ENCODE results near the gene ADPRM. TPM values are rescaled to one million over a fixed set of nuclear protein-coding genes. Genes with fewer than 3 reads are reported as not detected.

ADPRM gene
- 5.6 to 8.8 TPM (median 8.1 TPM) in 5 replicates for total RNA-seq (2022; extraction: Qiagen RNA extraction)

GRCh38 chr17:10697092-10698081 is at the start of gene ADPRM, which contains the start of gene SCO1:
Gene ADPRM (plus strand): TSS chr17:10697594. CDS start chr17:10704927, 7,333 bp downstream.
Gene SCO1 (minus strand): TSS chr17:10697533. CDS start chr17:10697507, 26 bp downstream.

GRCh38 chr17:10657148-10657547 is 40.2 kb upstream of the ADPRM start, which contains the start of gene MYH3:
Gene MYH3 (minus strand): TSS chr17:10657309. CDS start chr17:10655064, 2,245 bp downstream.

GRCh38 chr17:10729334-10730193 is 32.2 kb downstream of the ADPRM start, which contains the start of gene TMEM220:
Gene TMEM220 (minus strand): TSS chr17:10730023. CDS start chr17:10729851, 172 bp downstream.

Other genes starting within 250 kb of the ADPRM start
- not detected in 5 replicates for gene MYH4, start 228.0 kb upstream of the ADPRM start, total RNA-seq (2022; extraction: Qiagen RNA extraction)
- not detected in 5 replicates for gene MYH1, start 179.1 kb upstream of the ADPRM start, total RNA-seq (2022; extraction: Qiagen RNA extraction)
- not detected in 5 replicates for gene MYH2, start 147.9 kb upstream of the ADPRM start, total RNA-seq (2022; extraction: Qiagen RNA extraction)
- gene MYH3, start 40.3 kb upstream of the ADPRM start, total RNA-seq (2022; extraction: Qiagen RNA extraction) = 0.64 to 1.2 TPM (median 0.88 TPM) in 5 replicates
- 50.7 to 60.0 TPM (median 58.4 TPM) in 5 replicates for gene SCO1, start 61 bp upstream of the ADPRM start, total RNA-seq (2022; extraction: Qiagen RNA extraction)
- 1.7 to 2.9 TPM (median 2.4 TPM) in 5 replicates for gene TMEM220, start 32.4 kb downstream of the ADPRM start, total RNA-seq (2022; extraction: Qiagen RNA extraction)
- gene TMEM238L, start 106.5 kb downstream of the ADPRM start, total RNA-seq (2022; extraction: Qiagen RNA extraction) = not detected in 5 replicates
- not detected in 5 replicates for gene PIRT, start 140.5 kb downstream of the ADPRM start, total RNA-seq (2022; extraction: Qiagen RNA extraction)